Endodermal cell (in vitro differentiated cells): ENCODE results near the gene DOCK2. TPM values are rescaled to one million over a fixed set of nuclear protein-coding genes. Genes with fewer than 3 reads are reported as not detected.

ENCODE experiments used
- DNase-seq: peaks from one replicate; pipeline ENCODE4 v3.0.0-alpha.2; 2017
- H3K27ac ChIP-seq: 2 replicates; pipeline ENCODE4 v1.5.1; 2013; ENCODE audit warnings: mild to moderate bottlenecking, low read depth, low read length, moderate library complexity
- H3K27me3 ChIP-seq: 2 replicates; pipeline ENCODE4 v1.6.1; 2013; ENCODE audit warnings: mild to moderate bottlenecking, low read length, moderate library complexity; ENCODE audit not compliant: insufficient read depth, control insufficient read depth, poor library complexity, severe bottlenecking
- H3K36me3 ChIP-seq: 2 replicates; pipeline ENCODE4 v1.7.0; 2013; ENCODE audit warnings: mild to moderate bottlenecking, low read length, moderate library complexity; ENCODE audit not compliant: control insufficient read depth, insufficient read depth
- H3K4me1 ChIP-seq: one replicate; pipeline ENCODE4 v1.7.0; 2013; ENCODE audit warnings: low read length; ENCODE audit not compliant: control insufficient read depth, insufficient read depth
- H3K4me3 ChIP-seq: 2 replicates; pipeline ENCODE4 v1.5.1; 2013; ENCODE audit warnings: mild to moderate bottlenecking, low read length, moderate library complexity
- H3K9ac ChIP-seq: 2 replicates; pipeline ENCODE4 v1.6.1; 2013; ENCODE audit warnings: mild to moderate bottlenecking, low read length, moderate library complexity; ENCODE audit not compliant: poor library complexity, severe bottlenecking; ENCODE audit errors: extremely low read depth
- H3K9me3 ChIP-seq: 2 replicates; pipeline ENCODE4 v1.6.1; 2013; ENCODE audit warnings: mild to moderate bottlenecking, low read length, moderate library complexity; ENCODE audit not compliant: control insufficient read depth
- H3K27ac Mint-ChIP-seq: 2 replicates; pipeline ENCODE4 v1.8.0; 2020; ENCODE audit warnings: mixed read lengths
- H3K27me3 Mint-ChIP-seq: 2 replicates; pipeline ENCODE4 v1.8.0; 2021; ENCODE audit warnings: mild to moderate bottlenecking, mixed read lengths; ENCODE audit not compliant: insufficient read depth
- H3K36me3 Mint-ChIP-seq: 2 replicates; pipeline ENCODE4 v1.8.0; 2020; ENCODE audit warnings: low read depth, mixed read lengths
- H3K4me1 Mint-ChIP-seq: 2 replicates; pipeline ENCODE4 v1.8.0; 2020; ENCODE audit warnings: mixed read lengths
- H3K4me3 Mint-ChIP-seq: 2 replicates; pipeline ENCODE4 v1.8.0; 2020; ENCODE audit warnings: mild to moderate bottlenecking, moderate library complexity, mixed read lengths
- H3K9me3 Mint-ChIP-seq: 2 replicates; pipeline ENCODE4 v1.8.0; 2020; ENCODE audit warnings: mild to moderate bottlenecking, mixed read lengths
- CTCF ChIP-seq: fragments of 200-600 bp; sonication (generic); conservative IDR thresholded peaks from 2 replicates; pipeline ENCODE4 v1.5.0; 2021; ENCODE audit warnings: antibody characterized with exemption, mild to moderate bottlenecking
- WGBS, 2 experiments: methylation state at CpG; one replicate each; pipeline versions ENCODE4 v1.1.5 to v1.1.7; 2013; ENCODE audit warnings: missing lambda C conversion rate in 2 of 2, mixed read lengths in 1 of 2; ENCODE audit not compliant: insufficient coverage in 1 of 2, insufficient read length in 1 of 2; 5-methylcytosine and 5-hydroxymethylcytosine counted together
- total RNA-seq, 2 donors: library from RNA; stranded (reverse); fragmentation: NEBNext Ultra II Directional in 1 of 2; extraction: Animal tissue kit (Norgen Biotek cat#: 25700) in 1 of 2; gene quantifications; 2 replicates in 1 of 2; 3 replicates in 1 of 2; pipeline ENCODE4 v1.2.1, GENCODE V29; 2021

DOCK2 gene
- total RNA-seq, 2 donors from 2014 or later = 2.6 to 3.9 TPM

DNA sequence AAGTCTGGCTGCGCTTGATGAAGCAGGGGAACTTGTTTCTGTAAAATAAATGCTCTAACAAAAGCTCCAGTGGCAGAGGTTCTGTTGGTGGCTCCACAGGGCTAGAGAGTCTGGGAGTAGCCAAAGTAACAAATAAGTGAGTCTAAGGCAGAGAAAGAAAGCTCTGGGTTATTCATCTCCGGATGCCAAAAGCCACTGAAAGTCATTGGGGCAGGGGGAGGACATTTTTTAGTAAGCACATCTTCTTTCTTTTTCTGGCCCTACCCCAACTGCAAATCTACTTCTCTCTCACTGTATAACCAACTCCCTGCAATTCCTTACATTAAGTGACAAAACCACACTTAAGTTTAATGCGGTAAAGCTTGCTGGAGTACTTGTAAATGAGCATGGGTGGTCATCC lies 201.6 kb downstream of the DOCK2 start:
- no peaks in the 10 kb centered on the region for H3K36me3 Mint-ChIP-seq
- H3K27me3 Mint-ChIP-seq = no peaks in the 10 kb centered on the region
- WGBS, 2 experiments = 80 to 82% methylated on average over 2 to 3 of the region's 3 CpGs

DNA sequence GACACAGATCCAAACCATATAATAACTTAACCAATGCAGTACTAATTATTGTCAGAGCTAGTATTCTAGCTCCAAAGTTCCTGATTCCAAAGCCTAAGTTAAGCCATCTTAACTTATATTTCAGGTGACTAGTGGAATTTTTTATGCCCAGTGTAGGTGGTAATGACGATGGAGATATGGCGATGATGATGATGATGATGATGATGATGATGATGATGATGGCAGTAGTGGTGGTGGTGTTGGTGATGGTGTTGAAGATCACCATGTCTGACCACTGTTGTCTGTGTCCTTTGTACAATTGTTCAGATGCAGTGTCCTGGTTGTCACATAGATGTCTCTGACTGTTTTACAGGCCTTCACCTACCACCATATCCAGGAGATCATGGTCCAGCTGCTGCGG lies 203.3 kb downstream of the DOCK2 start:
- no peak overlapping the region for H3K9ac ChIP-seq
- no peaks in the 10 kb centered on the region for H3K9me3 Mint-ChIP-seq
- H3K4me3 Mint-ChIP-seq = no peak overlapping the region
- no peak for DNase-seq
- no peaks in the 10 kb centered on the region for H3K4me1 Mint-ChIP-seq
- WGBS, 2 experiments = 90% methylated on average over 3 of the region's 3 CpGs; no CpG with 5 or more reads in 1 of the 2 experiments
- TF ChIP-seq CTCF = no peak
- no peaks in the 10 kb centered on the region for H3K4me1 ChIP-seq
- no peaks in the 10 kb centered on the region for H3K9me3 ChIP-seq
- no peak overlapping the region for H3K4me3 ChIP-seq
- no peak overlapping the region for H3K27ac Mint-ChIP-seq
- H3K27me3 ChIP-seq = no peaks in the 10 kb centered on the region
- no peaks in the 10 kb centered on the region for H3K27me3 Mint-ChIP-seq
- no peak overlapping the region for H3K27ac ChIP-seq
- no peaks in the 10 kb centered on the region for H3K36me3 Mint-ChIP-seq
- H3K36me3 ChIP-seq = no peaks in the 10 kb centered on the region

More for the DNA sequence above, 201.6 kb downstream of the DOCK2 start:
- H3K4me1 ChIP-seq = no peaks in the 10 kb centered on the region
- no peaks in the 10 kb centered on the region for H3K27me3 ChIP-seq
- Mint-ChIP-seq H3K4me3 (no peak overlapping the region), H3K4me1 (peaks cover 4% of the 10 kb centered on the region), H3K27ac (no peak overlapping the region), H3K9me3 (no peaks in the 10 kb centered on the region)
- no peak for DNase-seq
- no peaks in the 10 kb centered on the region for H3K36me3 ChIP-seq
- no peak overlapping the region for H3K9ac ChIP-seq
- H3K27ac ChIP-seq = no peak overlapping the region
- TF ChIP-seq CTCF = no peak
- no peaks in the 10 kb centered on the region for H3K9me3 ChIP-seq
- H3K4me3 ChIP-seq = no peak overlapping the region

- H3K27ac ChIP-seq = no peak overlapping the region
- H3K9me3 ChIP-seq = no peaks in the 10 kb centered on the region
- no peak overlapping the region for H3K9ac ChIP-seq
- no peaks in the 10 kb centered on the region for H3K27me3 ChIP-seq
- Mint-ChIP-seq H3K4me3 (no peak overlapping the region), H3K36me3 (no peaks in the 10 kb centered on the region), H3K4me1 (no peaks in the 10 kb centered on the region), H3K27me3 (no peaks in the 10 kb centered on the region), H3K27ac (no peak overlapping the region), H3K9me3 (no peaks in the 10 kb centered on the region)
- no peak for DNase-seq
- H3K4me3 ChIP-seq = no peak overlapping the region
- H3K4me1 ChIP-seq = no peaks in the 10 kb centered on the region
- TF ChIP-seq CTCF = no peak
- no peaks in the 10 kb centered on the region for H3K36me3 ChIP-seq
Observed at GRCh38 chr5:169842699-169843098, 205.6 kb downstream of the DOCK2 start.
